ENCODE data around the gene ENDOV.

Gene ENDOV

DNA sequence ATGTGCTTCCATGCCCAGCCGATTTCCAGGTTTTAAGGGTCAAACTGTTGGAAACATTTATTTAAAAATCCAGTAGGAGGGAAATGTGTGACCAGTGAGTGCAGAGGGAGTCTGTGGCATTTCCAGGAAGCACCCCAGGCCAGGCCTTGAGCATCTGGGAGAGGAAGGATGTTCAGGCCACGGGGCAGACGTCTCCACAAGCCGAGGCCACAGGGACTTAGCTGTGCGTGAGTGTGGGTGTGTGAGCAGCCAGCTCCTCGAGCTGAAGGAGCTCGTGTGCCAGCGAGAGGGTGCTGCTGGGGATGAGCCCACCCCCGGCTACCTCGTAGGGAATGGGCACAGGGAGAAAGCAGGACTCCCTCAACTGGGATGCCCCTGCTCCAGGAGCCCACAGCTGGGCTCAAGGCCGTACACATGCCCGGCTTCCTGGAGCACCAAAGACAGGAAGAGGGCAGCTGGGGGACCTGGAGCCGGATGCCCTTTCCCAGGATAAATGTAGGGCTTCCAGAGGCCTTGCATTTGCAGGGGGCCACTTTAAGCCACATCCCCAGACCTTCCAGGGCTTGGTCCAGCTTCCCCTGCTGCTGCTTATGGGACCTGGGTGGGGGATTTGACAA lies 48.9 kb downstream of the ENDOV start:
- no peaks in the 10 kb centered on the region for H3K9me3 Mint-ChIP-seq
- no peak overlapping the region for H3K4me3 Mint-ChIP-seq
- H3K36me3 Mint-ChIP-seq (ENCODE audit: low read depth): peaks cover 7% of the 10 kb centered on the region
- no peak overlapping the region for H3K27ac Mint-ChIP-seq
- H3K27me3 Mint-ChIP-seq (ENCODE audit: low read depth): peaks cover 27% of the 10 kb centered on the region
- H3K4me1 Mint-ChIP-seq (ENCODE audit: low read depth): peaks cover 2% of the 10 kb centered on the region

- H3K4me1 Mint-ChIP-seq (ENCODE audit: low read depth): peaks cover 2% of the 10 kb centered on the region
- no peaks in the 10 kb centered on the region for H3K9me3 Mint-ChIP-seq
- H3K4me3 Mint-ChIP-seq: no peak overlapping the region
- peaks cover 9% of the 10 kb centered on the region for H3K36me3 Mint-ChIP-seq (ENCODE audit: low read depth)
- peaks cover 21% of the 10 kb centered on the region for H3K27me3 Mint-ChIP-seq (ENCODE audit: low read depth)
- H3K27ac Mint-ChIP-seq: no peak overlapping the region
These were observed 49.5 kb downstream of the ENDOV start for GRCh38 chr17:80464486-80464885.

- Mint-ChIP-seq H3K4me3 (no peak overlapping the region), H3K36me3 (ENCODE audit: low read depth) (peaks cover 12% of the 10 kb centered on the region), H3K9me3 (no peaks in the 10 kb centered on the region), H3K27ac (no peak overlapping the region), H3K27me3 (ENCODE audit: low read depth) (peaks cover 16% of the 10 kb centered on the region), H3K4me1 (ENCODE audit: low read depth) (peaks cover 2% of the 10 kb centered on the region)
These were observed 50.5 kb downstream of the ENDOV start for GRCh38 chr17:80465327-80465974.

GRCh38 chr17:80466188-80466705 lies 51.3 kb downstream of the ENDOV start:
- no peaks in the 10 kb centered on the region for H3K9me3 Mint-ChIP-seq
- H3K4me3 Mint-ChIP-seq: no peak overlapping the region
- H3K27me3 Mint-ChIP-seq (ENCODE audit: low read depth): peaks cover 13% of the 10 kb centered on the region
- no peak overlapping the region for H3K27ac Mint-ChIP-seq
- H3K36me3 Mint-ChIP-seq (ENCODE audit: low read depth): peaks cover 12% of the 10 kb centered on the region
- H3K4me1 Mint-ChIP-seq (ENCODE audit: low read depth): peaks cover 2% of the 10 kb centered on the region

- no peak overlapping the region for H3K27ac Mint-ChIP-seq
- H3K9me3 Mint-ChIP-seq: no peaks in the 10 kb centered on the region
- peaks cover 22% of the 10 kb centered on the region for H3K36me3 Mint-ChIP-seq (ENCODE audit: low read depth)
- peaks cover 10% of the 10 kb centered on the region for H3K4me1 Mint-ChIP-seq (ENCODE audit: low read depth)
- H3K27me3 Mint-ChIP-seq (ENCODE audit: low read depth): peaks cover 21% of the 10 kb centered on the region
- H3K4me3 Mint-ChIP-seq: no peak overlapping the region
These were observed 53.3 kb downstream of the ENDOV start for GRCh38 chr17:80468242-80468641.

- Mint-ChIP-seq H3K36me3 (ENCODE audit: low read depth) (peaks cover 23% of the 10 kb centered on the region), H3K27me3 (ENCODE audit: low read depth) (peaks cover 22% of the 10 kb centered on the region)
These were observed 54.0 kb downstream of the ENDOV start for GRCh38 chr17:80468781-80469493.

GRCh38 chr17:80469667-80470066 lies 54.7 kb downstream of the ENDOV start:
- H3K4me3 Mint-ChIP-seq: no peak overlapping the region
- H3K36me3 Mint-ChIP-seq (ENCODE audit: low read depth): peaks cover 24% of the 10 kb centered on the region
- peaks cover 12% of the 10 kb centered on the region for H3K4me1 Mint-ChIP-seq (ENCODE audit: low read depth)
- no peak overlapping the region for H3K27ac Mint-ChIP-seq
- H3K9me3 Mint-ChIP-seq: no peaks in the 10 kb centered on the region
- peaks cover 29% of the 10 kb centered on the region for H3K27me3 Mint-ChIP-seq (ENCODE audit: low read depth)

More at GRCh38 chr17:80468781-80469493, 54.0 kb downstream of the ENDOV start:
- no peaks in the 10 kb centered on the region for H3K9me3 Mint-ChIP-seq
- H3K4me1 Mint-ChIP-seq (ENCODE audit: low read depth): peaks cover 10% of the 10 kb centered on the region
- no peak overlapping the region for H3K4me3 Mint-ChIP-seq
- no peak overlapping the region for H3K27ac Mint-ChIP-seq

- Mint-ChIP-seq H3K9me3 (no peaks in the 10 kb centered on the region), H3K27me3 (ENCODE audit: low read depth) (peaks cover 38% of the 10 kb centered on the region), H3K4me3 (no peak overlapping the region)
These were observed 55.6 kb downstream of the ENDOV start for GRCh38 chr17:80470603-80471002.

GRCh38 chr17:80471922-80472321 lies 57.0 kb downstream of the ENDOV start:
- Mint-ChIP-seq H3K4me3 (no peak overlapping the region), H3K27me3 (ENCODE audit: low read depth) (peaks cover 38% of the 10 kb centered on the region), H3K4me1 (ENCODE audit: low read depth) (peaks cover 20% of the 10 kb centered on the region)

More at GRCh38 chr17:80470603-80471002, 55.6 kb downstream of the ENDOV start:
- Mint-ChIP-seq H3K4me1 (ENCODE audit: low read depth) (peaks cover 20% of the 10 kb centered on the region), H3K27ac (no peak overlapping the region), H3K36me3 (ENCODE audit: low read depth) (peaks cover 24% of the 10 kb centered on the region)

DNA sequence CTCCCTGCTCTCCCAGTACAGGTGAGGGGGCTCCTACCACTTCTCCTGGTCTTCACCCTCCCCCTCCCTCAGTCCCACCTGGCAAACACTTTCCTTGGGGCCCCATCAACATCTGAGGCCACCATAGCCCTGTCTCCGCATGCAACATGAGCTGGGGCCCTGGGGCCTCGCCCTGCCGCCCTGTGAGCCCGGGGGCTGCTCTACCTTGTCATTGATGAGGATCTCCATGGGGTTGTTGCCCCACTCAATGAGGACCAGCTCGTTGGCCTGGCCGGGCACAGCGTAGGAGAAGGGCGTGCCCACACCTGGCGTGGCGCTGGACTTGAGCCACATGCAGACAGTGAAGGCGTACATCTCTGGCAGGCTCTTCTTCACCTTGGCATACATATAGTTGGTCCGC lies 58.0 kb downstream of the ENDOV start:
- Mint-ChIP-seq H3K4me3 (no peak overlapping the region), H3K27me3 (ENCODE audit: low read depth) (peaks cover 31% of the 10 kb centered on the region), H3K36me3 (ENCODE audit: low read depth) (peaks cover 21% of the 10 kb centered on the region), H3K27ac (no peak overlapping the region), H3K9me3 (no peaks in the 10 kb centered on the region), H3K4me1 (ENCODE audit: low read depth) (peaks cover 20% of the 10 kb centered on the region)

More at GRCh38 chr17:80471922-80472321, 57.0 kb downstream of the ENDOV start:
- Mint-ChIP-seq H3K36me3 (ENCODE audit: low read depth) (peaks cover 24% of the 10 kb centered on the region), H3K27ac (no peak overlapping the region), H3K9me3 (no peaks in the 10 kb centered on the region)

DNA sequence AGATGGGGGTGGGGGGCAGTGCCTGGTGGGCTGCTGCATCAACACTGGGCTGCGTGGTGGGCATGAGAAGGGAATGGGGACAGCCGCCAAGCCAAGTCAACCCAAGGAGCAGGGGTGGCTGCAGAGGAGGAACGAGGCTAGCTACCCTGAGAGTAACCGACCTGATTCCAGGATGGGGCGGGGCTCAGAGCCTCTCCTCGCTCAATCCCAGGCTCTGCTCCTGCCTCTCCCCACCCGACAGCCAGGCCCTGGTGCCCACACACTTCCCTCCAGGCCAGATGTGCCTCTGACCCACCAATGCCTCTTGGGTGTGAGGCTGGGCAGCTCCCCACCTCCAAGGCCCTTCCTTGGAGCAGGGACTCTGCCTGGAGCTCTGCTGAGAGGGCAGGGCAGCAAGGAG lies 58.7 kb downstream of the ENDOV start:
- Mint-ChIP-seq H3K27ac (no peak overlapping the region), H3K9me3 (no peaks in the 10 kb centered on the region), H3K27me3 (ENCODE audit: low read depth) (peaks cover 28% of the 10 kb centered on the region), H3K36me3 (ENCODE audit: low read depth) (peaks cover 18% of the 10 kb centered on the region), H3K4me3 (peak overlapping the region; percentile 40), H3K4me1 (ENCODE audit: low read depth) (peaks cover 18% of the 10 kb centered on the region)

DNA sequence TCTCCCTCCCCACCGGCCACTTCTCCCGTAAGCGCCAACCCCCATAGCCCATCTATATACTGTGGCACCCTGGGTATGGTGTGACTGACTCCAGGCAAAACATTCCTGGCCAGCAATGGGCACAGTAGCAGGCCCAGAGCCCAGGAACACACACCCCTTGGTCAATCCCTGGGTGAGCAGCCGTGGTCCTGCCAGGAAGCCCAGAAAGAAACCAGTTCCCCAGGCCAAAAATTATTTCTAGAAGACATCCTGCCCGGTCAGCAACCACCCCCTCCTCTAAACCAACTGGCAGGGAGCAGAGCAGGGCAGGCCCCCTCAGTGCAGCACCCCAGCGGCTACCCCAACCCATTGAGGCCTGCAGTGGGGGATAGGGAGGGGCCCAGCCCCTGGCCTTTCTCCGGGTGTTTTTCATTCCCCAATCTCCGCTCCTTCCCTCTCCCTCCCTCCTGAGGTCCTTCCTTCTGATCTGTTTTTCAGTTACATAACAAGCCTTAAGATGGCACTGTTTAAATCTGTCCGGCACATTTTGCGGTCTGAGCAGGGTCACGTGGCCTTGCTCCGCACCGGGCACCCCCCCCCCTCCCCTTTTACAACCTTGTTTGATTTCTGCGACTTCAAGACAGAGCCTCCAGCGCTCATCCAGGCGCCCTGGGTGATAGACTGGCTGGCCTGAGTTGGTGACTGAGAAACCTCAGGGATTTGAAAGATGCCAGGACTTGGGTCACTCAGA lies 59.4 kb downstream of the ENDOV start:
- H3K4me1 Mint-ChIP-seq (ENCODE audit: low read depth): peaks cover 18% of the 10 kb centered on the region
- H3K9me3 Mint-ChIP-seq: no peaks in the 10 kb centered on the region
- H3K4me3 Mint-ChIP-seq: peak overlapping the region; percentile 87
- H3K36me3 Mint-ChIP-seq (ENCODE audit: low read depth): peaks cover 15% of the 10 kb centered on the region
- H3K27ac Mint-ChIP-seq: peak overlapping the region; percentile 28
- peaks cover 33% of the 10 kb centered on the region for H3K27me3 Mint-ChIP-seq (ENCODE audit: low read depth)

- peak overlapping the region; percentile 28 for H3K27ac Mint-ChIP-seq
These were observed 60.3 kb downstream of the ENDOV start for GRCh38 chr17:80474961-80475909.

More at GRCh38 chr17:80474961-80475909, 60.3 kb downstream of the ENDOV start:
- peaks cover 42% of the 10 kb centered on the region for H3K27me3 Mint-ChIP-seq (ENCODE audit: low read depth)
- H3K4me1 Mint-ChIP-seq (ENCODE audit: low read depth): peaks cover 18% of the 10 kb centered on the region
- no peaks in the 10 kb centered on the region for H3K9me3 Mint-ChIP-seq
- peak overlapping the region; percentile 87 for H3K4me3 Mint-ChIP-seq
- peaks cover 13% of the 10 kb centered on the region for H3K36me3 Mint-ChIP-seq (ENCODE audit: low read depth)
